Caki2 (cell line): ENCODE results near the gene CASKIN1. TPM values are rescaled to one million over a fixed set of nuclear protein-coding genes. Genes with fewer than 3 reads are reported as not detected.

ENCODE experiments used
- DNase-seq: peaks from one replicate; pipeline ENCODE4 v3.0.0-alpha.2; 2015; ENCODE audit warnings: low read depth
- in situ Hi-C: cut with HindIII; loops from 2 replicates; pipeline ENCODE4 v1.10.0; 2016; ENCODE audit warnings: low sequenced_read_pairs, low pct_unique_long_range_greater_than_20kb, mixed read lengths
- total RNA-seq: library from RNA; depleted of rRNA; stranded (reverse); fragments of >200 nt; shearing (Covaris generic); gene quantifications from 2 replicates; pipeline ENCODE4 v1.2.3, GENCODE V29; 2014; ENCODE audit warnings: low replicate concordance

Gene CASKIN1
- total RNA-seq, 1 experiment from 2014 or later = 0.03 TPM

GRCh38 chr16:2184346-2184745 is 12.1 kb downstream of the CASKIN1 start:
- in situ Hi-C loops = no loop called here
- no peak for DNase-seq

- peak; percentile 54 for DNase-seq
- in situ Hi-C loops = no loop called here
These were observed 12.7 kb downstream of the CASKIN1 start for GRCh38 chr16:2183671-2184070.

DNA sequence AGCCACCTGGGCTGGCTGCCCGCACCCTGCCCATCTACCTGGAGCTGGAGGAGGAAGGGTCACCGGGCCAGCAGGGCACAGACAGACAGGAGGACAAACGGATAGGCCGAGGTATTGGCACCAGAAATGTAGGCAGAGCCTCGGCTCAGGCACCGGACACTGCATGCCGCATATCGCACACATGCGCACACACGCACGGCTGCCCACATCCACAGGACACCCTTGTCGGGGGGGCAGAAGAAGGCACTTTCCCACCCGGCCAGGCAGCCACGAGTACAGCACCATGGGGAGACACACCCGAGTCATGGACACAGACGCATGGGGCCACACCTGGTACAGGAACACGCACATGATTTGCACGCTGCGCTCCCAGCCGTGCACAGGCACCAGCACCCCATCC is 14.5 kb downstream of the CASKIN1 start:
- in situ Hi-C loops = no loop called here
- DNase-seq = no peak

GRCh38 chr16:2180962-2181923 is 15.2 kb downstream of the CASKIN1 start:
- in situ Hi-C loops = no loop called here
- no peak for DNase-seq

DNA sequence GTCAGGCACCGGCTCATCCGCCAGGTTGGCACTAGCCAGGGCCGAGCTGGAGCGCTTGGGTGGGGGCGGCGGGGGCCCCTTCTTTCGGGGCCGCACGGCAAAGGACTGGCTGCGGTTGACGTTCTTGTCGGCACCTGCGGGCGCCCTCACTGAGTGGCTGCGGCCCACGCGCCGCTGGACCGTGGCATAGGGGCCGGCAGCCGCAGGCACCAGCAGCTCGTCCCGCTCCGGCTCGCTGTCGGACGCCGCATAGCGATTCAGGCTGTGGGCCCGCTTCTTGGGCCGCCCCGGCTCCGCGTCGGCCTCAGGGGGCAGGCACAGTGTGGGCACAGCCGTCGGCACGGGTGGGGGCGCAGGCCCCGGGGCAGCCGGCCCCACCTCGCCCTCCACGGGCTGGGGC is 15.9 kb downstream of the CASKIN1 start:
- in situ Hi-C loops = no loop called here
- no peak for DNase-seq

DNA sequence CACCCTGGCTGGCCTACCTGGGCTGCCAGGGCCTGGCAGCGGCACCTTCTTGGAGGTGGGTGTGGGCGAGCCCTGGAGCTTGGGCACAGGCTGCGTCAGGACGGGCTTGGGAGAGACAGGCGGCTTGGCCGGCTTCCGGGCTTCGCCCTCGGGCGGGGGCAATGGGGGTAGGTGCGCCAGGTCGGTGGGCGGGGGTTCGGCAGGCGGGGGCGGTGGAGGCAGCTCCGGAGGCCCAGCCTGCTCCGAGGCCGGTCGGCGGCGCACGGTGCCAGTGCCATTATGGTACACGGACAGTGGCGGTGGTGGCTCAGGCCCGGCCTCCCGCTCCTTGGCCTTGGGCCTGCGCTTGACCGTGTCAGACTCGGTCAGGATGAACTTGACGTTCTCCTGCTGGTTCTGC is 16.8 kb downstream of the CASKIN1 start:
- in situ Hi-C loops = no loop called here

GRCh38 chr16:2179107-2179501 is 17.3 kb downstream of the CASKIN1 start:
- in situ Hi-C loops = no loop called here
- DNase-seq = no peak

More for the DNA sequence above, 16.8 kb downstream of the CASKIN1 start:
- no peak for DNase-seq

- no peak for DNase-seq
- in situ Hi-C loops = no loop called here
These were observed 17.9 kb downstream of the CASKIN1 start for GRCh38 chr16:2178321-2179106.

GRCh38 chr16:2177561-2177960 is 18.8 kb downstream of the CASKIN1 start:
- in situ Hi-C loops = no loop called here
- DNase-seq = no peak

DNA sequence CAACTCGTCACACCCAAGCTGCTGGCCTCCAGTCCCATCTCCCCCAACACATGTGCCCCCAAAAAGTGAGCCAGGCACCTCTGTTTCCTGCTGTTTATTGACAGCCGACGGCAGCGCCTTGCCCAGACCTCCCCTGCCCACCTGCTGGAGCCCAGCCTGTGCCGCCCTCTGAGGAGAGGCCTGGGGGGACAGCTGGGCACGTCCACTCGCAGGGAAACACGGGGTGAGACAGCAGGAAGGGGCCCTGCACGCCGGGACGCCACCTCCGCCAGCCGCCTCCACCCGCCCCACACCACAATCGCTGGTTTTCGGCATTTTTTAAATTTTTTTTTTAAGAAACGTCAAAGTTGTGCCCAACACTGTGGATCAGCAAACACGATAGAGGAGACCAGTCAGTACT is 19.3 kb downstream of the CASKIN1 start:
- in situ Hi-C loops = no loop called here
- no peak for DNase-seq

GRCh38 chr16:2176047-2176446 is 20.4 kb downstream of the CASKIN1 start:
- in situ Hi-C loops = no loop called here
- no peak for DNase-seq

DNA sequence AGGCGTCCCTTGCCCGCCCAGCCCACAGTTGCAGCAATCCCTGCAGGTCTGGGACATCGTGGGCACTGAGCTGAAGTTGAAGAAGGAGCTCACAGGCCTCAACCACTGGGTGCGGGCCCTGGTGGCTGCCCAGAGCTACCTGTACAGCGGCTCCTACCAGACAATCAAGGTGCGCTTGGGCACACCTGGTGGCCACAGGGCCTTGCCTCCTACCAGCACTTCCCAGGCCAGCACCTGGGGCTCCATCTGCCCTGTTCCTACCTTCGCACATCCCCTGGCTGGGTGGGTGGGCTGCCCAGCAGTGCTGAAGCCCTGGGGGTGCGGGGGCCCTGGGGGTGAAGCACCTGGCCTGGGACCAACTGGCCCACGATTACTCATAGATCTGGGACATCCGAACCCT is 21.0 kb downstream of the CASKIN1 start:
- no peak for DNase-seq
- in situ Hi-C loops = no loop called here

DNA sequence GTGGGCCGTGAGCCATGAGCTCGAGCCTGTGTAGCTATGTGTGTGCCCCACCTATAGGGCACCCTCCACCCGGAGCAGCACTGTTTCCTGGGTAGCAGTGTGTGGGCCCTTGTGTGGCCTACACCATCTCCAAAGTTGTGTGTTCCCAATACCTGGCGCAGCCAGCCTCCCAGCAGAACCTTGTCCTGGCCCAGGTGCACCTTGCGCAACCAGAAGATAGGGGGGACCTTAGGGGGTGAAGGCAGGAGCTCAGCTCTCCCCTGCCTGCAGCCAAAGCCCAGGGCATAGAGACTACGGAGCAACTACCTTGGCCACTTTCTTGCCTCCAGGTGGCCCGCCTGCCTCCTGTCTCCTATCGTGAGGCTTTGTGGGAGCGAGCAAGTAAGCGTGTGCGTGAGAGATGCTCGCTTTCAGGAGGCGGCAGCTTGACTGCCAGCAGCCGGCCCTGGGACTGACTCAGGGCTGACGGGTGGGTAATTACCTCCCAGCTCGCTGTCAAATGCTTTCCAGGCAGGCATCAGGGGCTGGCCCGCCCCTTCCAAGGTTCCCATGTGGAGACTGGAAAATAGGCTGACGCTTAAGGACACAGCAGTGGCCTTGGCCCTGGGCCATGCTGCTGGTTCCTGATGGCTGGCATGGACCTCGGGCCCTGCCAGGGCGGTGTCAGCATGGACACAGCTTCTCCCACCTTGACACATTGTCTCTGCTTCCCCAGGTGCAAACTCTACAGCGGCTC is 21.8 kb downstream of the CASKIN1 start:
- no peak for DNase-seq
- in situ Hi-C loops = no loop called here

- DNase-seq = no peak
- in situ Hi-C loops = no loop called here
These were observed 22.5 kb downstream of the CASKIN1 start for GRCh38 chr16:2173916-2174315.

- DNase-seq = no peak
- in situ Hi-C loops = no loop called here
These were observed 23.0 kb downstream of the CASKIN1 start for GRCh38 chr16:2173366-2173765.

- in situ Hi-C loops = no loop called here
- DNase-seq = no peak
These were observed 23.6 kb downstream of the CASKIN1 start for GRCh38 chr16:2172688-2173335.

GRCh38 chr16:2171601-2172178 is 24.7 kb downstream of the CASKIN1 start:
- in situ Hi-C loops = no loop called here
- DNase-seq = no peak
